Measurements from ENCODE around the gene RTP5.
"Not testable (repeated sequence)": the region's sequence is repeated elsewhere in the genome, so short reads cannot be mapped to it uniquely, and the experiment has no call there.

The RTP5 gene

GRCh38 chr2:241870611-241871537 lies 1.3 kb downstream of the RTP5 start:
- Mint-ChIP-seq H3K27ac (peak overlapping the region; percentile 89), H3K36me3 (peaks cover 10% of the 10 kb centered on the region), H3K4me3 (peak overlapping the region; percentile 69), H3K4me1 (peaks cover 72% of the 10 kb centered on the region), H3K9me3 (no peaks in the 10 kb centered on the region)
- ATAC-seq (peak; percentile 15), DNase-seq (ENCODE audit: low spot score in 2 of 2) (peak in 1 of 2 donors; percentile 67)

GRCh38 chr2:241871538-241872312 lies 2.2 kb downstream of the RTP5 start:
- peaks cover 7% of the 10 kb centered on the region for H3K36me3 Mint-ChIP-seq
- H3K4me3 Mint-ChIP-seq: peak overlapping the region; percentile 69
- H3K27ac Mint-ChIP-seq: peak overlapping the region; percentile 89
- no peaks in the 10 kb centered on the region for H3K9me3 Mint-ChIP-seq
- DNase-seq (ENCODE audit: low spot score in 2 of 2): no peak
- ATAC-seq: no peak
- H3K4me1 Mint-ChIP-seq: peaks cover 68% of the 10 kb centered on the region

- H3K27ac Mint-ChIP-seq: no peak overlapping the region
- H3K4me1 Mint-ChIP-seq: peaks cover 62% of the 10 kb centered on the region
- no peak for ATAC-seq
- no peak for DNase-seq (ENCODE audit: low spot score in 2 of 2)
- peaks cover 7% of the 10 kb centered on the region for H3K36me3 Mint-ChIP-seq
- peak overlapping the region; percentile 69 for H3K4me3 Mint-ChIP-seq
- H3K9me3 Mint-ChIP-seq: no peaks in the 10 kb centered on the region
Measured at GRCh38 chr2:241872313-241872642, 2.7 kb downstream of the RTP5 start.

- Mint-ChIP-seq H3K27ac (no peak overlapping the region), H3K4me1 (peaks cover 52% of the 10 kb centered on the region), H3K9me3 (no peaks in the 10 kb centered on the region), H3K36me3 (peaks cover 7% of the 10 kb centered on the region), H3K4me3 (no peak overlapping the region)
- ATAC-seq (no peak), DNase-seq (ENCODE audit: low spot score in 2 of 2) (no peak)
Measured at GRCh38 chr2:241873081-241873802, 3.7 kb downstream of the RTP5 start.

- Mint-ChIP-seq H3K9me3 (no peaks in the 10 kb centered on the region), H3K27ac (no peak overlapping the region), H3K4me3 (no peak overlapping the region), H3K4me1 (peaks cover 47% of the 10 kb centered on the region), H3K36me3 (peaks cover 7% of the 10 kb centered on the region)
- DNase-seq (ENCODE audit: low spot score in 2 of 2) (no peak), ATAC-seq (no peak)
Measured at GRCh38 chr2:241873803-241874110, 4.2 kb downstream of the RTP5 start.

GRCh38 chr2:241874277-241874925 lies 4.9 kb downstream of the RTP5 start:
- Mint-ChIP-seq H3K36me3 (peaks cover 7% of the 10 kb centered on the region), H3K4me1 (peaks cover 41% of the 10 kb centered on the region)

GRCh38 chr2:241875754-241876527 lies 6.4 kb downstream of the RTP5 start:
- Mint-ChIP-seq H3K4me1 (peaks cover 44% of the 10 kb centered on the region), H3K36me3 (peaks cover 12% of the 10 kb centered on the region)
- H3K4me3 Mint-ChIP-seq; H3K27ac Mint-ChIP-seq; ATAC-seq; DNase-seq (ENCODE audit: low spot score in 2 of 2); H3K9me3 Mint-ChIP-seq: not testable (repeated sequence)

More at GRCh38 chr2:241874277-241874925, 4.9 kb downstream of the RTP5 start:
- H3K27ac Mint-ChIP-seq: no peak overlapping the region
- no peak for ATAC-seq
- no peak for DNase-seq (ENCODE audit: low spot score in 2 of 2)
- no peaks in the 10 kb centered on the region for H3K9me3 Mint-ChIP-seq
- no peak overlapping the region for H3K4me3 Mint-ChIP-seq

- no peak overlapping the region for H3K4me3 Mint-ChIP-seq
- peaks cover 14% of the 10 kb centered on the region for H3K36me3 Mint-ChIP-seq
- no peak overlapping the region for H3K27ac Mint-ChIP-seq
- ATAC-seq (no peak), DNase-seq (ENCODE audit: low spot score in 2 of 2) (no peak)
- no peaks in the 10 kb centered on the region for H3K9me3 Mint-ChIP-seq
- H3K4me1 Mint-ChIP-seq: peaks cover 44% of the 10 kb centered on the region
Measured at GRCh38 chr2:241876528-241877196, 7.1 kb downstream of the RTP5 start.

- DNase-seq (ENCODE audit: low spot score in 2 of 2) (no peak), ATAC-seq (no peak)
- no peaks in the 10 kb centered on the region for H3K9me3 Mint-ChIP-seq
- no peak overlapping the region for H3K4me3 Mint-ChIP-seq
- H3K4me1 Mint-ChIP-seq: peaks cover 46% of the 10 kb centered on the region
- H3K36me3 Mint-ChIP-seq: peaks cover 19% of the 10 kb centered on the region
- no peak overlapping the region for H3K27ac Mint-ChIP-seq
Measured at GRCh38 chr2:241877197-241877685, 7.7 kb downstream of the RTP5 start.

- Mint-ChIP-seq H3K9me3 (no peaks in the 10 kb centered on the region), H3K4me1 (peaks cover 46% of the 10 kb centered on the region), H3K27ac (peak overlapping the region; percentile 26), H3K36me3 (peaks cover 29% of the 10 kb centered on the region), H3K4me3 (no peak overlapping the region)
- ATAC-seq: peak; percentile 41
- peak; percentile 73 to 83 for DNase-seq (ENCODE audit: low spot score in 2 of 2)
Measured at GRCh38 chr2:241877989-241878970, 8.8 kb downstream of the RTP5 start.

- H3K36me3 Mint-ChIP-seq: peaks cover 40% of the 10 kb centered on the region
- DNase-seq (ENCODE audit: low spot score in 2 of 2): no peak
- ATAC-seq: no peak
- peaks cover 39% of the 10 kb centered on the region for H3K4me1 Mint-ChIP-seq
- peak overlapping the region; percentile 92 for H3K4me3 Mint-ChIP-seq
- H3K27ac Mint-ChIP-seq: peak overlapping the region; percentile 26
- no peaks in the 10 kb centered on the region for H3K9me3 Mint-ChIP-seq
Measured at GRCh38 chr2:241879326-241879725, 9.8 kb downstream of the RTP5 start.

- H3K9me3 Mint-ChIP-seq: no peaks in the 10 kb centered on the region
- H3K27ac Mint-ChIP-seq: peak overlapping the region; percentile 96
- peaks cover 39% of the 10 kb centered on the region for H3K4me1 Mint-ChIP-seq
- H3K4me3 Mint-ChIP-seq: peak overlapping the region; percentile 92
- no peak for DNase-seq (ENCODE audit: low spot score in 2 of 2)
- ATAC-seq: no peak
- peaks cover 48% of the 10 kb centered on the region for H3K36me3 Mint-ChIP-seq
Measured at GRCh38 chr2:241880311-241881073, 11.0 kb downstream of the RTP5 start.

Measured in stimulated activated effector memory CD8-positive, alpha-beta T cell treated with anti-CD3 and anti-CD28 coated beads, Interleukin-12 subunit alpha, Interleukin-12 subunit beta, amount 100 ng/mL, for 72 hours (primary cell).